ENCODE results near the gene ITPK1.
"Not testable (repeated sequence)": the region's sequence is repeated elsewhere in the genome, so short reads cannot be mapped to it uniquely, and the experiment has no call there.

Gene ITPK1

GRCh38 chr14:93128725-93129459, 13.2 kb upstream of the ITPK1 start:
- no peak for DNase-seq

DNA sequence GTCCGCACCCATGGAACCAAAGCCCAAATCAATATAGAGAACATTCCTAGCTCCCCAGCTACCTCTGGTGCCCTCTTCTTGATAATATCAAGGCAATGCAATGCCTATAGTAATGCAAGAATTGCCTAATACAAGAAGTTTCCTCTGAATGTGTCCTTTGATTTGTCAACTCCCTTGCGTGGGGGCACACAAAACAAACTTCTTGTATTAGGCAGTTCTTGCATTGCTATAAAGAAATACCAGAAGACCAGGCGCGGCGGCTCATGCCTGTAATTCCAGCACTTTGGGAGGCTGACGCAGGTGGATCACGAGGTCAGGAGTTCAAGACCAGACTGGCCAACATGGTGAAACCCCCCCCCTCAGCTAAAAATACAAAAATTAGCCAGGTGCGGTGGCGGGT, 10.4 kb upstream of the ITPK1 start:
- no peak for DNase-seq

DNA sequence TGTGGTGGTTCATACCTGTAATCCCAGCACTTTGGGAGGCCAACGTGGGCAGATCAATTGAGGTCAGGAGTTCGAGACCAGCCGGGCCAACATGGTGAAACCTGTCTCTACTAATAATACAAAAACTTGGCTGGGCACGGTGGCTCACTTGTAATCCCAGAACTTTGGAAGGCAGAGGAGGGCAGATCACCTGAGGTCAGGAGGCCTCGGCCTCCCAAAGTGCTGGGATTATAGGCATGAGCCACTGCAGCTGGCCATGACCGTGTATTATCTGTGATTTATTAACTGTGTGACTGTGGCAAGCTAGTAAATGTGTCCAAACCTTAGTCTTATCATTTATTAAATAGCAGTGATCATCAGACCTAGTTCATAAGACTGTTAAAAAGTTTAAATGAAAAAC, 7.1 kb upstream of the ITPK1 start:
- no peak for DNase-seq

GRCh38 chr14:93121030-93121834, 5.5 kb upstream of the ITPK1 start:
- no peak for DNase-seq

- no peak for DNase-seq
Observed at GRCh38 chr14:93120517-93120916, 4.8 kb upstream of the ITPK1 start.

DNA sequence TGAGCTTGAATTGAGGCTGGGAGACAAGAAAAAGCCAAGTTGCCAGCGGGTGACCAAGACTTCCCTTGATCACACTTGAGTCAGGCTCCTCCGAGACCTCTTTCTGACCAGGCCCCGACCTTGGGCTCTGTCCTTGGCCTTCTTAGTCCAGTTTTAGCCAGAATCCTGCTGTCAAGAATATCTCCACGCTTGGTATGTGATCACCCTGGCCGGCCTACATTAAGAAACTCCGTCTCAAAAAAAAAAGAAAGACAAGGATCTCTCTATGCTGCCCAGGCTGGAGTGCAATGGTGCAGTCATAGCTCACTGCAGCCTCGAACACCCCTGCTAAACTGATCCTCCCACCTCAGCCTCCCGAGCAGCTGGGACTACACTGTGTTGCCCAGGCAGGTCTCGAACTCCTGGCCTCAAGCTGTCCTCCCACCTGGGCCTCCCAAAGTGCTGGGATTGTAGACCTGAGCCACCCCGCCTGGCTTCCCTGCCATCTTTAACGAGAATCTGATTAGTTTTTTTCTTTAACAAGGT, 1.0 kb upstream of the ITPK1 start:
- no peak for DNase-seq

- DNase-seq, result peak; percentile 56
Observed at GRCh38 chr14:93115069-93115820, 480 bp downstream of the ITPK1 start.

GRCh38 chr14:93114713-93115068, 1.0 kb downstream of the ITPK1 start:
- DNase-seq, result no peak

DNA sequence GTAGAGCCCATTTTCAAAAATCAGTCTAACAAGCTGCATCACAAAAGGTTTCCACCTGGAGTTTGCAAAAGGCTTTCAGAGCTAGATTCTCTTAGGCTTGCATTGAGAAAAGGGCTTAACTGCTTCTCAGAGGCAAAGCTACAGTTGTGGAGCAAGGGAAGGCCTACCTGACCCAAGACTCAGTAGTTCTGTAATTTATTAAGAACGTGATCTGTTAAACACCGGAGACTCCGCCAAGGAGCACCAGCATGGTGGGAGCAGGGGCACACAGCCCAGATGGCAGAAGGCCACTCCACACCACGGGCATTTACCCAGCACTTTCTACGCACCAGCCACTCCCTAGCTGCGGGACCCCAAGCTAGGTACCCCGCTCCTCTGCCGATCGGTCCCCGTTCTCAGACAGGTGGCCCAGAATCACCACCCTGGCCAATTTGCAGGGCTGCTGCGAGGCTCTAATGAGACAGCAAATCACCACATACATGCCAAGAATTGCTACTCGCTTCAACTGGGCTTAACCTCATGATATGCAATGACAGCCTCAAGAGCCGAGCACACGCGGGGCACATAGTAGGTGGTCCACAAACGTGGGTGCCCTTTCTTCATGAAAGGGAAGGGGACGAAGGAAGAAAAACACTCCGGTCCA, 1.5 kb downstream of the ITPK1 start:
- no peak for DNase-seq

GRCh38 chr14:93113678-93114067, 2.1 kb downstream of the ITPK1 start:
- no peak for DNase-seq

- DNase-seq, result peak; percentile 89
Observed at GRCh38 chr14:93112891-93113677, 2.6 kb downstream of the ITPK1 start.

DNA sequence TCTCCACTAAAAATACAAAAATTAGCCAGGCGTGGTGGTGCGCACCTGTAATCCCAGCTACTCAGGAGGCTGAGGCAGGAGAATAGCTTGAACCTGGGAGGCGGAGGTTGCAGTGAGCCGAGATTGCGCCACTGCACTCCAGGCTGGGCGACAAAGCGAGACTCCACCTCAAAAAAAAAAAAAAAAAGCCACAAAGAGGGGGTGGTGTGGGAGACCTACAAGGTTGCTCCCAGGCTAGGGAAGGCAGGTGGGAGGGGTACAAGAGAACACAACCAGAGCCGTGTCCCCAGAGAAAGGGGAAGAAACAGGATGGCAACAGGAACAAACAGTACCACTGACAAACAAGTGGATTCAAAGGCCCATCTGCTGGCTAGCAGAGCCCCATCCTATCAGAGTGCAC, 4.2 kb downstream of the ITPK1 start:
- DNase-seq, result not testable (repeated sequence)

DNA sequence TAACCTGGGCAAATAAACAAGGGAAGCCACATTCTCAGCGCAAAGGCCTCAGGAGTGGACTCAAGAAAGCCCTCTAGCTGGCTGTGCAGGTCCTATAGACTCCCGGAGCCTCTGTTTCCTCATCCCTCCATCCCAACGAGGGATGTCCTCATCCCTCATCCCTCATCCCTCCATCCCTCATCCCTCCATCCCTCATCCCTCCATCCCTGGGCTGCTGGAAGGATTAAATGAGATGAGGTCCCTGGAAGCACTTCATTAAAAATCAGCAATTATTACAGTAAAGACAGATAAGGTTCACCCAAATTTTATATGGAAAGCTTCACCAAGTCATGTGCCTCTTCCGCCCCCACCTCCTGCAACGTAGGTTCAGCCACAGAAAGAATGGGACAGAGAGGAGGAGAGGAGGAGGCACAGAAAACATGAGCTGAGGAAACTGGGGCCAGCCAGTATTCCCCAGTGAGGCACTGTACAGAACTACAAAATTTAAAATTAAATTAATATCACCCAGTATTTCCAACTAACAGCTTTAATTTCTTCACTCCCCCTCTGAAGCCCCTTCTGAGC, 4.8 kb downstream of the ITPK1 start:
- no peak for DNase-seq

DNA sequence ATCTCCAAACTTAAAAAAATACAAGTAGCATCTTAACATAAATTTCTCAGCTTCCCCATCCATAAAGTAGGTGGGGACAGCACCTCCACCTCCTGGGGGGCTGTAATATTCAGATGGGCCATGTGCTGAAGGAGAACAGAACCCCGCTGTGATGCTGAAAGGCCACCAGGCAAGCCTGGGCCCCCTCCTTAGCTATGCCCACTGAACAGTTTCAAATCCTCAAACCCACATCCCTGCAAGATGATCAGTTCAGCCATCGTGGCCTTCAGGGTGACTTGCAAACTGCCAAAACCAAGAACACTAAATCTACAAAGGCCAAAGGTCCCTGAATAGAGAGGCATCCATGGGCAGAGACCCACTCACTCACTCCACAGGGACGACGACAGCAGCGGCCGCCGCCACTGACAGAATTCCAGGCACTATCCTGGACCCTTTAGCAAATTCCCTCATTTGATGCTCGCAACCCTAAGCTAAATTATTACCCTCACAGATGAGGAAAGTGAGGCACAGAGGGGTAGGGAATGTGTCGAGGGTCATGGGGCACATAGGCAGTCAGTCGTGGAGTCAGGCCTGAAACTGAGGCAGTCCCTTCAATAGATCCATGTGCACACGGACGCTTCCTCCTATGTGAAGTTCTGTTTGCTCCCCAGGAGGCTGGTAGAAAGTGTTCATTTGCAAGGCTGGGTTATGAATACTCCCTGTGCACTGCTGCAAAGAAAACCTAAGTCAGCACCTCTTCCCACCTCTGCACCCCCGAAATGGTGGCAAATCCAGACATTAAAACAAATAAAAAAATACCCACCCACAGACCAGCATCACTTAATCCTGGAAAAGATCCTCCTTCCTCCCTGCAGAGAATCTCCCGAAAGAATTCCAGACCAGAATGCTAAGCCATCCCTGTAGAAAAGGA, 5.9 kb downstream of the ITPK1 start:
- no peak for DNase-seq

DNA sequence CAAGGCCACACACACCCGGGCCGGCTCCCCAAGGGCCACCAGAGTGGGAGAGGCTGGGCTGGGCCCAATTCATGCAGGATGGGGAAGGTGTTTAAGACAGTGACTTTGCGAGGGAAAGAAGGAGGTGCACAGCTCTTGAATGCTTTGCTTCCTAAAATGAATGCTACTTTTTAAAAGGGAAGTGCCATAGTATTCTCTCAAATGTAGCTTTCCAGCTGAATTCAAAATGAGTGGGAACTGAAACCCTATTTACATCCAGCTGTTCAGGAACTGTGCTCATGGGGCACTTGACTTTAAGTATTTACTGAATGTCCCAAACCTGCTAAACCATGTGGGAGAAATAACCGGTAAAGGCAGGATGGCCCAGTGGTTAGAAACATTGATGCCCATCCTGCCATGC, 7.6 kb downstream of the ITPK1 start:
- no peak for DNase-seq

- DNase-seq, result no peak
Observed at GRCh38 chr14:93107453-93107852, 8.3 kb downstream of the ITPK1 start.

DNA sequence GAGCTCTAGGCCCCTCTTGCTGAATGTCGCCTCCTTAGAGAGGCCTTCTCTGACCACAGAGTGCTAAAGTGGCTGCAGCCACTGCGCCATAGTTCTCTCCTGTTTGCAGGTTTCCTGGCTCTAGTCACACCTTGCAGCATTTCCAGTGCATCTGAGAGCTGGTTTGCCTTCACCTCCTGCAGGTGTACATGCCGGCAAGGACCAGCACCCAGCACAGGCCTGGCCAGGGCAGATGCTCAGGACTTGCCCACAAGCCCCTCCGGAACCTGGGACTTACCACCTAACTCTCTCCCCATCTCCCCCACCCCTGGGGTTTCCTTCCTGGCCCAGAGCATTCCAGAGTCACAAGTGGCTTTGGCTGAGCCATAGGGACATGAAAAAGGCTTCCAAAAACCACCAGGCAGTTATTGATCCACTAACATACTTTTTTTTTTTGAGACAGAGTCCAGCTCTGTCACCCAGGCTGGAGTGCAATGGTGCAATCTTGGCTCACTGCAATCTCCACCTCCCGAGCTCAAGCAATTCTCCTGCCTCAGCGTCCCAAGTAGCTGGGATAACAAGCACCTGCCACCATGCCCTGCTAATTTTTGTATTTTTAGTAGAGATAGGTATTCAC, 9.1 kb downstream of the ITPK1 start:
- no peak for DNase-seq

- DNase-seq, result not testable (repeated sequence)
Observed at GRCh38 chr14:93105856-93106255, 9.9 kb downstream of the ITPK1 start.

GRCh38 chr14:93105362-93105761, 10.4 kb downstream of the ITPK1 start:
- DNase-seq, result no peak

- no peak for DNase-seq
Observed at GRCh38 chr14:93104961-93105360, 10.8 kb downstream of the ITPK1 start.

All from KG1 (cell line).